IPS DF 4.7 (cell line): ENCODE results near the gene SWT1.

Experiments used
- DNase-seq: peaks from one replicate; pipeline ENCODE4 v3.0.0-alpha.2; 2013; ENCODE audit warnings: low spot score; ENCODE audit errors: extremely low read depth

The SWT1 gene

DNA sequence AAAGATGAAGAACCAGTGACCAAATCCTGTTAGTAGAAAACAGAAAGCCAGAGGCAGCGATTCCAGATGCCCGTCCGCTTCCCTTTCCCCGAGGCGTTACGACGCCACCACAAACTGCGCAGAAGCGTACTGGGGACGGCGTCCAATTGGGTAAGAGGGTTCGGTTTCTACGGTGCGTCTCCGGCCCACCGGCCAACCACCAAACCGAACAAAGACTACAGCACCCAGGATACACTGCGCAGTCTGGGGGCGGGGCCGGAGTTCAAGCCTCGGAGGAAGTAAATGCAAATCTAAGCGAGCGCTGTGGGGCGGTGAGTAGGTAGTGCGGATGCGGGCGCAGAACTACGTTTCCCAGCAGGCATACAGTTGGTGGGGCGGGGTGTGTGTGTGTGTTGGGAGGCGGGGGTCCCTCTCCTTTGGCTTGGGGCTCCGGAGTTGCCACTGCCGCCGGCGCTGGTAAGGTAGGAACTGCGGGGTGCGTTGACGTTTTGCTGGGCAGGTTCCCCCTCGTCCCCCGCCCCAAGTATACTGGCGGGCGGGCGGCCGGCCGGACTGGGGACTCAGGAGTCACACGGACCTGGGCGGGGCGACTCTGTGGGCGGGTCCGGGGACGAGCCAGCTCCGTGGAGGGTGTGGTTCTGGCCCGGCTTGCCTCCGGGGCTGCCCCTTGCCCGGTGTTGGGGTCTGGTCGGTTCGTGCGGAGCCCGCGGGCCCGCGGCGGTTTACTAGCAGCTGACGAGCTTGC is at the start of gene SWT1, which contains the start of gene TRMT1L:
TSS of gene SWT1 (plus strand) at position 314 of the 745 bp plus-strand sequence. CDS start 3,675 bp downstream, outside the sequence.
TSS of gene TRMT1L (minus strand) at position 100 of the 745 bp plus-strand sequence. CDS start 241 bp downstream, outside the sequence.
- DNase-seq, result peak; percentile 93

- no peak for DNase-seq
These were observed 48.6 kb upstream of the SWT1 start for GRCh38 chr1:185108321-185108720.

- DNase-seq, result no peak
These were observed 46.8 kb upstream of the SWT1 start for GRCh38 chr1:185110145-185110544.

GRCh38 chr1:185111873-185112272 is 45.1 kb upstream of the SWT1 start:
- no peak for DNase-seq

DNA sequence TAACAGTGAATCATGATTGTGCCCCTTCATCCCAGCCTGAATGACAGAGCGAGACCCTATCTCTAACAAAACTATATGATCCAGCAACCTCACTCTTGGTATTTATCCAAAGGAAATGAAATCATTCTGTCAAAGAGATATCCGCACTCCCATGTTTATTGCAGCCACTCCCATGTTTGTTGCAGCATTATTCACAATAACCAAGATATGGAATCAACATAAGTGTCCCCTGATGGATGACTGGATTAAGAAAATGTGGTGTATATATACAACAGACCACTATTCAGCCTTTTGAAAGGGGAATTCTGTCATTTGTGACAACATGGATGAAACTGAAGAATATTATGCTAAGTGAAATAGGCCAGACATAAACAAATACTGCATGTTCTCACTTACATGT is 44.6 kb upstream of the SWT1 start:
- no peak for DNase-seq

DNA sequence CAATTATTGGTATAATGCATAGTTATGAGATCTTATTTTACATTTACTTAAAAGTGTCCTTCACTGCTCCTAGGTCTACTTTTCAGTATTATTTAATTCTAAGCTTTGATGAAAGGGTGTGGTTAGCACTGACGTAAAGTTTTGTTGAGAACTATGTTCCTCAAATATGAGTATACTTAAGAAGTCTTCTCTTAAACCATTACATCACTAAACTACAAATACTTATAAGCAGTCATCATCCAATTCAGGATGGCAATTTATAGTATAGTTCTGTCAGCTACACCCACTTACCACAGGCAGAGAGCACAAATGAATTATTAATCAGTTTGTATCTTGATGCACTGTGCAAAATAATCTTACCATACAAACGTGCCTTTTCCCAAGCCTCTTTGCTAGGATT is 27.3 kb upstream of the SWT1 start:
- no peak for DNase-seq

GRCh38 chr1:185132534-185132933 is 24.4 kb upstream of the SWT1 start:
- no peak for DNase-seq

- DNase-seq, result no peak
These were observed 18.9 kb upstream of the SWT1 start for GRCh38 chr1:185137896-185138545.

GRCh38 chr1:185139246-185139645 is 17.7 kb upstream of the SWT1 start:
- DNase-seq, result no peak

DNA sequence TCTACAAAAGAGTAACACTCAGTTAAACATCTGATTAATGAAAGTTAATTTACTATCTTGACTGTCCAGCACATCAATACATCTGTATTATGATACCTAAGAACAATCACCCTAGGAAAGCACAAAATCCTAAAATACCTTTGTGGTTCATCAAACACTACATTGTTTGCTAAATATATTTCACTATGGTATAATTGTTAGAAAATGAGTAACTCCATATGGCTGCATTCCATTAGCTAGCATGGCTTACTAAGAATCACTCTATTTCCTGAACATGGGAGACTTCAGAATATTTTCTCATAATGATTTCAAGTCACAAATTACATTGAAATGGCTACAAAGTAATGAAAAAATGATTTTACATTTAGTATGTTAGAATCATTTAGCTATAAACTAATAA is 12.7 kb upstream of the SWT1 start:
- no peak for DNase-seq

DNA sequence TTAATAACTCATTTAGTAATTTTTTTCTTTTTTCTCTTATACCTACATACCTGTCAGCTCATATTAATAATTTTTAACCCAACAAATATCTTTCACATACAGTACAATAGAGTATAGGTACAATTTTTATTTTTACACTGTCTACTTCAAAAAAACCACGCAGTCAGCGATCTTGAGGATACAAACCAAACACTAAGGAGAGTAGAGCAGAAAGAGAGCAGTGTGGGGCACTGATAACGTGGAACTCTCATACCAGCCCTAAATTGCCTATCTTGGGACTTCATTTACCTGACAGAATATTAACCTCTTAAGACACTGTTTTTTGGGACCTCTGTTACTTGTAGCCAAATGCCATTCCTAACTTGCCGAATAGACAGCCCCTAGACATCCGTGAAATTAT is 5.8 kb upstream of the SWT1 start:
- DNase-seq, result no peak

DNA sequence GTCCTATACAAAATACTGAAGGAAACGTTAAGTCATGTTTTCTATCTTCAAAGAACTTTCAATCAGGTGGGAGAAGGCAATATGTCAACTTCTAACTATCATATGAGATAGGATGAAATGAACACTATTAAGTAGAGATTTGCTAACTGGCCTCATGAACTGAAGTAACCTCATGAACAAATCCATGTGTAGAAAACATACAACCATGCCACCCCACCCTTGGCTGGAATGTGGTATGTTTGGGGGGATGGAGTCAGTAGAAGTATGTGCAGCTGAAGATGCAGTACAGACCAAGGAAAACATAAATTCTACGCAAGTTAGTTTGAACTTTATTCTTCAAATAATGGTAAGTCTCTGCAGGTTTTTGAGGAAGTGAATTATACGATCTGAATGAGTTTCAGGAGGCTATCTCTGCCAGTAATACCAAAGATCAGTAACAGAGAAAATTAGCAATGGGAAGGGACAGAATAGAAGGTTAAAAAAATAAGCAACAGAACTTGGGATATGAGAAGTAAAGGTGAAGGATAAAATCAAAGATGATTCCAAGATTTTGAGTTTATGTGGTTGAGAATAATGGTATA is 4.7 kb upstream of the SWT1 start:
- DNase-seq, result no peak

DNA sequence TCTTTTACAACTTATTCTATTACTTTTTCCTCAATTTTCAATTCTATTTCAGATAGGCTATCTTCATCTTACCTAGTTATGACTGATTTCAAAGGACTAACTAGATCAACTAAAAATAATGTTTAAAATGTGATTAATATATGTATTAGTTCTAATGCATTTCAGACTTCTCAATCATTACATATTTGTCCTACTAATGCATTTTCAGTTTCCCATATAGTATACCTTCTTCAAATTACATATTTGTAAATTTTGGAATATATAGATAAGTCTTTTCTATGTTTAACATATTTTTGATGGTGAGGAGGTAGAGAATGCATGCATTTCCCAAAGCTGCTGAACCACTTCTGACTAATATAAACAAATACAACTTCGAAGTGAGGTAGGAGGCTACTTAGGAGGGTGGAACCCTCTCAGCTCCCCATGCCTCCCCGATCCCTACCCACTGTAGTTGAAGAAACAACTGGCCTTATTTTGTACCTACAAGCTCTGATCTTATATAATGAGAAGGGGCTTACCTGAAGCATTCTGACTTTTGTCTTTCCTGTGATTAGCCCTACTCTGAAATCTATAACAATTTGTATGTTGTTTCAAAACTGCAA is 2.0 kb upstream of the SWT1 start:
- DNase-seq, result no peak

DNA sequence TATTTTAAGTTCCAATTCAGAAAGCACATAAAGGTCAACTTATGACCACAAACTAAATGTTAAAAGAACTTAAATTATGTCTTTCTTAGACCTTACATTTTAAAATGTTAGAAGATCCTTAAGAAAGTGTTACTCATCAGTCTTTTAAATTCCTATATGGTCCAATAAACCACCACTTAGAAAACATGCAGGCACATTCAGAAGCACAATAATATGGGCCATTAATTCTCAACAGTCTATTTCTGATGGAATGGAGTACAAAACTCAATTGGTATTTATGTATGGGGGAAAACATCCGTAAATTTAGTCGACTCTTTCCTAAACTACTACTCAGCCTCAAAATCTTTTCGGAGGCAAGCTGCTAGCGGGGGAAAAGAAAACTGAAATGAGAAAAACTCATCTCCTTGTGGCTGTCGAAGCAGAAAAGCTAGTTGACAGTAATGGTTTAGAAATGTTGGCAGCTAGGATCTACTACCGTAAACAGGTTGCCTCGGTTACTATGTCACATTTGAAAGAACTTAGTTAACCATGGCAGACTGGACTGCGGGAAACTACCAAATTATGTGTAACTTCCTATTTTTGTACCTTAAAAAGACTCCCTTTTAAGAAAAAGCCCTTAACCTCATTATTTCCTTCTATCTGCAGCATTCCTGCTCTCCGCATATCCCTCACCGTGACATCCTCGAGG is 1.2 kb upstream of the SWT1 start:
- no peak for DNase-seq

DNA sequence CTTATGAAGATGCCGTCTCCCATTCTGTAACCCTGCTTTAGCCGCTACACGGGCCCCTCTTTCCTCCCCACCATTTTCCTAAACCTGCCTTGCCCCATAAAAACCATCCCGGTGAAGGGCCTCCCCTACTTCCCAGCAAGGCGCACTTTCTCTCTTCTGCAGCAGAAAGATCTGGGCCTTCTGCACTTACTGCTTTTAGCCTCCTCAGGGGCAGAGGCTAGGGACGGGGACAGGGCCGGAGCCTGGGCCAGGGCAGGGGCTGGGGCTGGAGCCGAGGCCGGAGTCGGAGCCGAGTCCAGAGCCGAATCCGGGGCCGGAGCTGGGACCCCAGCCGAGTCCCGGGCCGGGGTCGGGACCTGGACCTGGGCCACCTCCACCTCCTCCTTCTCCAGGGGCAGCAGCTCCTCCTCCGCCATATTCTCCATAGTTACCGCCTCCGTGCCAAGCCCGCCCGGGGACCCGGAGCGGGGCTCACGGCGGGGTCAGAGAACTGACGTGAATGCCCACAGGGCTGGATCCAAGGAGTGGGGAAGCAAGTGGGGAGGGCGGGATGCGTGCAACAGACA is 596 bp upstream of the SWT1 start:
- no peak for DNase-seq

- no peak for DNase-seq
These were observed 839 bp downstream of the SWT1 start for GRCh38 chr1:185157599-185158412.

- no peak for DNase-seq
These were observed 1.8 kb downstream of the SWT1 start for GRCh38 chr1:185158800-185159199.

DNA sequence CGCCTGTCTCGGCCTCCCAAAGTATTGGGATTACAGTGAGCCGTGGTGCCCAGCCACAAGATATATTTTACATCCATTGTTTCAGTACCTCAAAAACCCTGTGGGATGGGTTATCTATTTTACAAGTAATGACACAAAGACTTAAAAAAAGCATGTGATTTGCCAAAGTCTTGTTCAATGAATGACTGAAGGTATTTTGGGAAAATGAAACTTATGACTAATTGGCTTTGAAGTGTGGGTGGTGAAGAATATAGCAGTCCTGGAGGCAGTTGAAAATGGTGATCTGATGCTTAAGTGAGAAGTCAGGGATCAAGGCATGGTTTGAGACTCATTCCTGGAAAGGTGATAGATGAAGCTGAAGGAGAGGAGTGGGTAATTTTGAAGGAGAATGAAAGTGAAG is 3.0 kb downstream of the SWT1 start:
- DNase-seq, result no peak

DNA sequence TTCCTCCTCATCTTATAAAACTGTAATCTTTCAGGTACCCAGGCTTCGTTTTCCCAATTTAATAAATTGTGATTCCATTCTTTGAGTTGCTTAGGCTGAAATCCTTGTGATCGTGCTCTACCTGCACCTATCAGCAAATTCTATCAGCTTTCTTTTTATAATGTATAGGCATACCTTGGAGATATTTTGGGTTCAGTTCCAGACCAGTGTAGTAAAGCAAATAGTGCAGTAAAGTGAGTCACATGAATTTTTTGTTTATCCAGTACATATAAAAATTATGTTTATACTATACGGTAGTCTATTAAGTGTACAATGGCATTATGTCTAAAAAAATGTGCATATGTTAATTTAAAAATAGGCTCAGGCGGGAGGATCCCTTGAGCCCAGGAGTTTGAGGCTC is 5.5 kb downstream of the SWT1 start:
- DNase-seq, result no peak

DNA sequence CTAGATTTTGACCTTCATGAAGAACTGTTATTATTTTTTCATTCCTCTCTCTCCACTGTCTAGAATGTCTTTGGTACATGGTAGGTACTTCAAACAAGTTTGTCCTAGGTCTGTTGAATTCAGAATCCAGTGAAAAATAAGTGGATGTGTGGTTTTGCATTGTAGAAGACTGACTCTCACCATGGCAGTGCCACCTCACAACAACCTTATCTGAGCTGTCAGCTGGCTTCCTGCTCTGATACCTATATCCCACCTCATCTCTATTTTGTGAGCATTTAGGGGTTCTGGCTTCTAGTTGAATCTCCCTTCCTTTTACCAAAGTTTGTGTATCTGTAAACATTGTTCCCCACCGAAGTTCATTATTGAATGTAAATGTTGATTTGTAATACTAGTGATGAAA is 9.1 kb downstream of the SWT1 start:
- DNase-seq, result no peak
